ENCODE data around the gene ITPRID2.

ITPRID2 gene

GRCh38 chr2:181972431-181973170, 81.1 kb downstream of the ITPRID2 start:
- H3K27ac ChIP-seq, result no peak overlapping the region
- TF ChIP-seq, protein P1, sequence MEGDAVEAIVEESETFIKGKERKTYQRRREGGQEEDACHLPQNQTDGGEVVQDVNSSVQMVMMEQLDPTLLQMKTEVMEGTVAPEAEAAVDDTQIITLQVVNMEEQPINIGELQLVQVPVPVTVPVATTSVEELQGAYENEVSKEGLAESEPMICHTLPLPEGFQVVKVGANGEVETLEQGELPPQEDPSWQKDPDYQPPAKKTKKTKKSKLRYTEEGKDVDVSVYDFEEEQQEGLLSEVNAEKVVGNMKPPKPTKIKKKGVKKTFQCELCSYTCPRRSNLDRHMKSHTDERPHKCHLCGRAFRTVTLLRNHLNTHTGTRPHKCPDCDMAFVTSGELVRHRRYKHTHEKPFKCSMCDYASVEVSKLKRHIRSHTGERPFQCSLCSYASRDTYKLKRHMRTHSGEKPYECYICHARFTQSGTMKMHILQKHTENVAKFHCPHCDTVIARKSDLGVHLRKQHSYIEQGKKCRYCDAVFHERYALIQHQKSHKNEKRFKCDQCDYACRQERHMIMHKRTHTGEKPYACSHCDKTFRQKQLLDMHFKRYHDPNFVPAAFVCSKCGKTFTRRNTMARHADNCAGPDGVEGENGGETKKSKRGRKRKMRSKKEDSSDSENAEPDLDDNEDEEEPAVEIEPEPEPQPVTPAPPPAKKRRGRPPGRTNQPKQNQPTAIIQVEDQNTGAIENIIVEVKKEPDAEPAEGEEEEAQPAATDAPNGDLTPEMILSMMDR (IDR thresholded peaks at IDR 0.05), result no peak
- no peak overlapping the region for H3K4me3 ChIP-seq
- no peak for DNase-seq (ENCODE audit: low spot score)

DNA sequence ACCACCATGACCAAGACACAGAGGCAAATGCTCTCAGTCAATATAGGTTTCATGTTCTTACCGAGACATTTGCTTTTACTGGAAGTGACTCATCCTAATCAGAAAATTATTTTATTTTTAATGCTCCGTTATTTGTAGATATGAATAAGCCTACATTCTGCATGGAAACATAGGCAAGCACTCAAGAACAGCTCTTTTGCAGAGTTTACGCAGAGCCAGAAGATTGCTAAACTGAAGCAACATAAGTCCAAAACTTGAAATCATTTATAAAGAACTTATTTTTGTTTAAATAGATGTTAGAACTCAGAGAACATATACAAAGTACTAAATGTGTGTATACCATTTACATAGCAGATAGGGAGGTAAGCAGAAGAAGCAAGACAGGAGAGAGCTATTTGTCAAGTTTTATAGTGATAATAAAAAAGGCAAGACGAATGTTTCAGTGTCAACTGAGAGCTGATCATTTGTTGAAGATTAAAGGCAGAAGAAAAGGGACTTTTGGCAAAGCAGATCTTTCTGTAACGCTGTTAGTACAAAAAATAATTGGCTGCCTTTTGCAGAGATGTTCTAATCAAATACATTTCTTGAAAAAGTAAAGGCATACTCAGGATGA, 81.7 kb downstream of the ITPRID2 start:
- no peak for DNase-seq (ENCODE audit: low spot score)
- no peak overlapping the region for H3K27ac ChIP-seq
- H3K4me3 ChIP-seq, result no peak overlapping the region
- TF ChIP-seq, protein P1 (IDR thresholded peaks at IDR 0.05), result no peak

- TF ChIP-seq, protein P1 (IDR thresholded peaks at IDR 0.05), result no peak
- Histone ChIP-seq H3K27ac (no peak overlapping the region), H3K4me3 (no peak overlapping the region)
- DNase-seq (ENCODE audit: low spot score), result no peak
Observed at GRCh38 chr2:181977661-181978350, 86.3 kb downstream of the ITPRID2 start.

DNA sequence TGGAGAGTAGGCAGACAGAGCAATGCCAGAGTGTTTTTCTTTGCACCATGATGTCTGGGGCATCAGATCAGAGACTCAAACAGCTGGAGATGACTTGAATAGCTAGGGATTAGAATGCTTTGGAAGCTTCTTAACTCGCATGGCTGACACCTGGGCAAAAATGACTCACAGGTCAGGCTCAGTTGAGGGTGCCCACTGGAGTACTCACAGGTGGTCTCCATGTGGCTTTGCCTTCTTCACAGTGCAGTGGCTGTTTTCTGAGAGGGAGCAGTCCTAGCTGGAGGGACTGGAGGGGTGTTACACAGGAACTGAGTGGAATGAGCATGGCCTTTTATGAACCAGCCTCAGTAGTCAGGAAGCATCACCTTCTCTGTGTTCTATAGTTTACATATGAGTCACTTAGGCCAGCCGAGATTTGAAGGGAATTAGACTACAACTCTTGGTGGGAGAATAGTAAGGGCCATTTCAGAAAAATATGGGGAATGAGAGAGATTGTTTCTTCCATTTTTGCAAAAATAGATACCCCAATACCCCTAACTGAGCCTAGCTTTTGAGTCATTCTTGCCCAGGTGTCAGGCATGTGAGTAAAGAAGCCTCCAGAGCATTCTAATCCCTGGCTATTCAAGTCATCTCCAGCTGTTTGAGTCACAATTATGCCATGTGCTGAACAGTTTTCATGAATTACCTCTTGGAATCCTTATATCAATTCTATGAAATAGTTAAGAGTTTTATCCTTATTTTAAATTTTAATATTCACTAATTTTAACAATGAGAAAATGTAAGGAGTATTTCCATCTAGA, 87.0 kb downstream of the ITPRID2 start:
- H3K27ac ChIP-seq, result no peak overlapping the region
- H3K4me3 ChIP-seq, result no peak overlapping the region
- TF ChIP-seq, protein P1 (IDR thresholded peaks at IDR 0.05), result no peak
- DNase-seq (ENCODE audit: low spot score), result no peak
